ENCODE measurements around the gene TTLL11. TPM values are rescaled to one million over a fixed set of nuclear protein-coding genes. Genes with fewer than 3 reads are reported as not detected.

TTLL11 gene
- total RNA-seq, 1 donor from 2014 or later: 6.9 TPM

GRCh38 chr9:122011818-122012498, 81.2 kb downstream of the TTLL11 start:
- H3K27ac Mint-ChIP-seq (ENCODE audit: unreplicated experiment): no peak overlapping the region

DNA sequence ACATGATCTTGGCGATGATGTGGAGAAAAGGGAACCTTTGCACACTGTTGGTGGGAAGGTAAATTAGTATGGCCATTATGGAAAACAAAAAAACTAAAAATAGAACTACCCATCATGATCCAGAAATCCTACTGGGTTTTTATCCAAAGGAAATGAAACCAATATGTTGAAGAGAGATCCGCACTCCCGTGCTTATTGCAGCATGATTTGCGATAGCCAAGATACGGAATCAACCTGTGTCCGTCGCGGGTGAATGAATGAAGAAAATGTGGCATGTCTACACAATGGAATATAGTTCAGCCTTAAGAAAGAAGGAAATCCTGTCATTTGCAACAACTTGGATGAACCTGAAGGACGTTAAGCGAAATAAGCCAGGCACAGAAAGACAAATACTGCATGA, 84.5 kb downstream of the TTLL11 start:
- no peak overlapping the region for H3K9ac ChIP-seq (ENCODE audit: low read length)
- FAIRE-seq: no peak
- H3K36me3 Mint-ChIP-seq (ENCODE audit: low read depth, unreplicated experiment): no peaks in the 10 kb centered on the region
- H3K27ac ChIP-seq (ENCODE audit: low read depth, low read length): no peak overlapping the region
- no peak overlapping the region for H3K4me2 ChIP-seq (ENCODE audit: low read length)
- H4K20me1 ChIP-seq (ENCODE audit: insufficient read depth, low read length): peaks cover 7% of the 10 kb centered on the region
- H3K9me3 Mint-ChIP-seq (ENCODE audit: unreplicated experiment): no peaks in the 10 kb centered on the region
- no peaks in the 10 kb centered on the region for H3K27me3 Mint-ChIP-seq (ENCODE audit: low read depth, unreplicated experiment)
- H3K4me1 Mint-ChIP-seq (ENCODE audit: low read depth, unreplicated experiment): no peaks in the 10 kb centered on the region
- no peak for DNase-seq (ENCODE audit: low read depth)
- H3K79me2 ChIP-seq (ENCODE audit: insufficient read depth, low read length): no peaks in the 10 kb centered on the region
- no peak overlapping the region for H3K27ac Mint-ChIP-seq (ENCODE audit: unreplicated experiment)
- no peaks in the 10 kb centered on the region for H3K4me1 ChIP-seq (ENCODE audit: insufficient read depth, low read length)
- no peaks in the 10 kb centered on the region for H3K36me3 ChIP-seq (ENCODE audit: insufficient read depth, low read length)
- H3K4me3 ChIP-seq (ENCODE audit: insufficient read depth, low read depth, low read length): no peak overlapping the region
- no peaks in the 10 kb centered on the region for H3K27me3 ChIP-seq (ENCODE audit: insufficient read depth, low read length)
- H3K4me3 Mint-ChIP-seq (ENCODE audit: unreplicated experiment): no peak overlapping the region
- TF ChIP-seq EZH2 (IDR thresholded peaks at IDR 0.05; ENCODE audit: insufficient read depth, low read length) (no peak), CTCF (IDR thresholded peaks at IDR 0.05; ENCODE audit: insufficient read depth, low read depth, low read length) (no peak)
- H2AFZ ChIP-seq (ENCODE audit: low read depth, low read length): no peak overlapping the region
- no peaks in the 10 kb centered on the region for H3K9me3 ChIP-seq (ENCODE audit: insufficient read depth, low read depth, low read length)

More at GRCh38 chr9:122011818-122012498, 81.2 kb downstream of the TTLL11 start:
- H4K20me1 ChIP-seq (ENCODE audit: insufficient read depth, low read length): no peaks in the 10 kb centered on the region
- H3K4me1 Mint-ChIP-seq (ENCODE audit: low read depth, unreplicated experiment): no peaks in the 10 kb centered on the region
- no peak overlapping the region for H3K4me3 Mint-ChIP-seq (ENCODE audit: unreplicated experiment)
- H2AFZ ChIP-seq (ENCODE audit: low read depth, low read length): no peak overlapping the region
- peaks cover 2% of the 10 kb centered on the region for H3K27me3 Mint-ChIP-seq (ENCODE audit: low read depth, unreplicated experiment)
- FAIRE-seq (no peak), DNase-seq (ENCODE audit: low read depth) (no peak)
- H3K9me3 ChIP-seq (ENCODE audit: insufficient read depth, low read depth, low read length): no peaks in the 10 kb centered on the region
- H3K36me3 Mint-ChIP-seq (ENCODE audit: low read depth, unreplicated experiment): peaks cover 2% of the 10 kb centered on the region
- H3K4me3 ChIP-seq (ENCODE audit: insufficient read depth, low read depth, low read length): no peak overlapping the region
- H3K27ac ChIP-seq (ENCODE audit: low read depth, low read length): no peak overlapping the region
- no peaks in the 10 kb centered on the region for H3K27me3 ChIP-seq (ENCODE audit: insufficient read depth, low read length)
- H3K4me1 ChIP-seq (ENCODE audit: insufficient read depth, low read length): no peaks in the 10 kb centered on the region
- no peak overlapping the region for H3K9ac ChIP-seq (ENCODE audit: low read length)
- no peaks in the 10 kb centered on the region for H3K36me3 ChIP-seq (ENCODE audit: insufficient read depth, low read length)
- H3K9me3 Mint-ChIP-seq (ENCODE audit: unreplicated experiment): no peaks in the 10 kb centered on the region
- no peak overlapping the region for H3K4me2 ChIP-seq (ENCODE audit: low read length)
- no peak for TF ChIP-seq EZH2 (IDR thresholded peaks at IDR 0.05; ENCODE audit: insufficient read depth, low read length)
- H3K79me2 ChIP-seq (ENCODE audit: insufficient read depth, low read length): no peaks in the 10 kb centered on the region

DNA sequence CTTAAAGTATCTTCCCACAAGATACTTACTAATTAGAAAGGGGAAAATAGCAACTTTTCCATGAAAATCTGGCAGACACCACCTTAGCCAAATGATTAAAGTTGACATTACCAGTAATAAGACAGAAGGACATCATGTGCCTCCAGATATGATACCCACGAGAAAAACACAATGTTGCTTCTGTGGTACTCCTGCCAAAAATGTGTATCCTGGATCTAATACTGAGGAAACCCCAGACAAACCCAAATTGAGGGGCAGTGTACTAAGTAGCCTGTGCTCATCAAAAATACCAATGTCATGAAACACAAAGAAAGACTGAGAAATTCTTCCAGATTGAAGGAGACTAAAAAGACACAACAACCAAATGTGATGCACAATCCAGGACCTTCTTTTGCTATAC, 85.3 kb downstream of the TTLL11 start:
- no peak overlapping the region for H3K27ac ChIP-seq (ENCODE audit: low read depth, low read length)
- TF ChIP-seq EZH2 (IDR thresholded peaks at IDR 0.05; ENCODE audit: insufficient read depth, low read length): no peak
- no peak for TF ChIP-seq CTCF (IDR thresholded peaks at IDR 0.05; ENCODE audit: insufficient read depth, low read depth, low read length)
- no peak overlapping the region for H3K4me3 ChIP-seq (ENCODE audit: insufficient read depth, low read depth, low read length)
- H3K9me3 Mint-ChIP-seq (ENCODE audit: unreplicated experiment): no peaks in the 10 kb centered on the region
- H3K27me3 Mint-ChIP-seq (ENCODE audit: low read depth, unreplicated experiment): no peaks in the 10 kb centered on the region
- H3K9me3 ChIP-seq (ENCODE audit: insufficient read depth, low read depth, low read length): no peaks in the 10 kb centered on the region
- H3K27ac Mint-ChIP-seq (ENCODE audit: unreplicated experiment): no peak overlapping the region
- no peaks in the 10 kb centered on the region for H3K36me3 Mint-ChIP-seq (ENCODE audit: low read depth, unreplicated experiment)
- no peaks in the 10 kb centered on the region for H3K4me1 ChIP-seq (ENCODE audit: insufficient read depth, low read length)
- DNase-seq (ENCODE audit: low read depth) (no peak), FAIRE-seq (no peak)
- H4K20me1 ChIP-seq (ENCODE audit: insufficient read depth, low read length): peaks cover 7% of the 10 kb centered on the region
- no peaks in the 10 kb centered on the region for H3K4me1 Mint-ChIP-seq (ENCODE audit: low read depth, unreplicated experiment)
- no peaks in the 10 kb centered on the region for H3K36me3 ChIP-seq (ENCODE audit: insufficient read depth, low read length)
- no peaks in the 10 kb centered on the region for H3K79me2 ChIP-seq (ENCODE audit: insufficient read depth, low read length)
- no peaks in the 10 kb centered on the region for H3K27me3 ChIP-seq (ENCODE audit: insufficient read depth, low read length)
- no peak overlapping the region for H3K9ac ChIP-seq (ENCODE audit: low read length)
- no peak overlapping the region for H2AFZ ChIP-seq (ENCODE audit: low read depth, low read length)
- H3K4me3 Mint-ChIP-seq (ENCODE audit: unreplicated experiment): no peak overlapping the region
- no peak overlapping the region for H3K4me2 ChIP-seq (ENCODE audit: low read length)
